Sigmoid colon (tissue), 3 donors: ENCODE measurements around the gene AGR2.

Experiments used
- POLR2A ChIP-seq, 2 donors: fragments of 450-650 bp; IDR thresholded peaks; one replicate each; pipeline ENCODE4 v1.6.1; 2016; ENCODE audit warnings: antibody characterized with exemption in 2 of 2, mild to moderate bottlenecking in 2 of 2, moderate library complexity in 2 of 2
- TF ChIP-seq, protein P1 (sequence below), 4 experiments: fragments of 450-650 bp in 3 of 4; fragments of 200-600 bp in 1 of 4; IDR thresholded peaks; one replicate each; pipeline ENCODE4 v1.5.1; 2016 to 2019; ENCODE audit warnings: antibody characterized with exemption in 4 of 4, mild to moderate bottlenecking in 3 of 4, moderate library complexity in 2 of 4

DNA sequence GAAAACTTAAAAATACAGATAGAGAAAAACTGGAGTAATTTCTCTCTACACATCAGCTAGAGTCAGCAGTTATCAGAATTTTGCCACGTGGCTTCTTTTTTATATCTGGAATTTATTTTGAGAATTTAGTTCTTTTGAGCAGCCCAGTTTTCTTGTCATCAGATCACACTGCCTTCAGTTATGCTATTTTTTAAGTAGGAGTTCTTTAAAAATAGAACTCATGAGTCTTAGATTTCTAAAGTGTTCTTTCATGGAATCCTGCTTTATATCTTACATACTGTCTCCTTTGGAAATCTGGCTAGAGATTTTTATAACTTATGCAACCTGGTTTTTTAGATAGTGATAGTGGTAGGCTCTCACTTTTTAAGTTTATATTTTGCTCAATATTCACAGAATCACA is 24.2 kb downstream of the AGR2 start:
- TF ChIP-seq, protein P1, sequence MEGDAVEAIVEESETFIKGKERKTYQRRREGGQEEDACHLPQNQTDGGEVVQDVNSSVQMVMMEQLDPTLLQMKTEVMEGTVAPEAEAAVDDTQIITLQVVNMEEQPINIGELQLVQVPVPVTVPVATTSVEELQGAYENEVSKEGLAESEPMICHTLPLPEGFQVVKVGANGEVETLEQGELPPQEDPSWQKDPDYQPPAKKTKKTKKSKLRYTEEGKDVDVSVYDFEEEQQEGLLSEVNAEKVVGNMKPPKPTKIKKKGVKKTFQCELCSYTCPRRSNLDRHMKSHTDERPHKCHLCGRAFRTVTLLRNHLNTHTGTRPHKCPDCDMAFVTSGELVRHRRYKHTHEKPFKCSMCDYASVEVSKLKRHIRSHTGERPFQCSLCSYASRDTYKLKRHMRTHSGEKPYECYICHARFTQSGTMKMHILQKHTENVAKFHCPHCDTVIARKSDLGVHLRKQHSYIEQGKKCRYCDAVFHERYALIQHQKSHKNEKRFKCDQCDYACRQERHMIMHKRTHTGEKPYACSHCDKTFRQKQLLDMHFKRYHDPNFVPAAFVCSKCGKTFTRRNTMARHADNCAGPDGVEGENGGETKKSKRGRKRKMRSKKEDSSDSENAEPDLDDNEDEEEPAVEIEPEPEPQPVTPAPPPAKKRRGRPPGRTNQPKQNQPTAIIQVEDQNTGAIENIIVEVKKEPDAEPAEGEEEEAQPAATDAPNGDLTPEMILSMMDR (IDR thresholded peaks at IDR 0.05) = no peak
- TF ChIP-seq POLR2A (IDR thresholded peaks at IDR 0.05) = no peak
